Naive B cell (primary cell): Measurements from ENCODE around the gene MYL6. TPM values are rescaled to one million over a fixed set of nuclear protein-coding genes. Genes with fewer than 3 reads are reported as not detected.

Source experiments
- ATAC-seq, 2 donors: fragments of 150-1000 bp; cut with Tn5 transposase; 2 replicates each; pipeline ENCODE4 v1.10.0; 2021; ENCODE audit warnings: low read depth in 2 of 2, mild to moderate bottlenecking in 2 of 2, moderate library complexity in 2 of 2
- DNase-seq: peaks from one replicate; pipeline ENCODE4 v3.0.0; 2022
- H3K27ac Mint-ChIP-seq, 6 donors: one replicate each; pipeline ENCODE4 v1.8.0; 2020 to 2022; ENCODE audit warnings: mild to moderate bottlenecking in 6 of 6, mixed read lengths in 6 of 6, moderate library complexity in 5 of 6, inconsistent platforms in 2 of 6
- H3K27me3 Mint-ChIP-seq, 3 donors: one replicate each; pipeline ENCODE4 v1.8.0; 2021 to 2022; ENCODE audit warnings: mixed read lengths in 3 of 3, mild to moderate bottlenecking in 1 of 3
- H3K36me3 Mint-ChIP-seq, 2 donors: one replicate each; pipeline ENCODE4 v1.8.0; 2020 to 2022; ENCODE audit warnings: mixed read lengths in 2 of 2, inconsistent platforms in 1 of 2, mild to moderate bottlenecking in 1 of 2
- H3K4me1 Mint-ChIP-seq, 3 donors: one replicate each; pipeline ENCODE4 v1.8.0; 2020 to 2022; ENCODE audit warnings: mixed read lengths in 3 of 3, inconsistent platforms in 1 of 3, mild to moderate bottlenecking in 1 of 3, moderate library complexity in 1 of 3
- H3K4me3 Mint-ChIP-seq, 8 donors: one replicate each; pipeline ENCODE4 v1.8.0; 2020 to 2022; ENCODE audit warnings: mild to moderate bottlenecking in 8 of 8, mixed read lengths in 8 of 8, moderate library complexity in 8 of 8, inconsistent platforms in 2 of 8
- H3K9me3 Mint-ChIP-seq, 7 donors: one replicate each; pipeline ENCODE4 v1.8.0; 2020 to 2022; ENCODE audit warnings: mixed read lengths in 7 of 7, mild to moderate bottlenecking in 5 of 7, inconsistent platforms in 2 of 7, moderate library complexity in 1 of 7
- polyA plus RNA-seq, 6 donors: library from polyadenylated mRNA; unstranded; fragments of 300-500 nt; fragmentation: Illumina TruSeq; gene quantifications; one replicate each; pipeline ENCODE4 v1.2.3, GENCODE V29; 2021; ENCODE audit warnings: low read depth in 6 of 6

MYL6 gene
- polyA plus RNA-seq, 6 donors from 2014 or later: 1,680 to 2,679 (median 1,914) TPM

DNA sequence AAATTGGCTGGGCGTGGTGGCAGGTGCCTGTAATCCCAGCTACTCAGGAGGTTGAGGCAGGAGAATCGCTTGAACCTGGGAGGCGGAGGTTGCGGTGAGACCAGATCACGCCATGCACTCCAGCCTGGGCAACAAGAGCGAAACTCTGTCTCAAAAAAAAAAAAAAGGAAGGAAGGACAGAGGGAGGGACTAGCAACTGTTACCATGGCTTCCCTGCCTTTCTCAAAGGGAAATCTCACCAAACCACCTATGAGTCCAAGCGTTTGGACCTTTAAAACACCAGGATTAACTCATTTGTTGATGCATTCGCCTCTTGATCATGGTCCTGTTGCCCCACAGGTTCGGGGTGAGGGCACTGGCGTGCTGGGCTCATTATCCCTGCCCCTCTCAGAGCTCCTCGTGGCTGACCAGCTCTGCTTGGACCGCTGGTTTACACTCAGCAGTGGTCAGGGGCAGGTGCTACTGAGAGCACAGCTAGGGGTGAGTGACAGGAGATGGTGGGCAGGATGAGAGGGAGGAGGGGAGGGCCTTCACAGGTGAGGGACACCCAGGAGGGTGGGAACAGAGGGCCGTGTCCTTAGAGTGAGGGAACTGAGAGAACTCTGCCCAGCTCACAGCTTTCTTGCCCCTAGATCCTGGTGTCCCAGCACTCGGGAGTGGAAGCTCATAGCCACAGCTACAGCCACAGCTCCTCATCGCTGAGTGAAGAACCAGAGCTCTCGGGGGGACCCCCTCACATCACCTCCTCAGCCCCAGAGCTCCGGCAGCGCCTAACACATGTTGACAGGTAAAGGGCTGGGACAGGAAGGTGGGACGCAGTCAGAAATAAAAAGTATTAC is 16.0 kb upstream of the MYL6 start:
- Mint-ChIP-seq H3K4me1 (peaks cover 10 to 23% (median 19%) of the 10 kb centered on the region in 3 donors), H3K4me3 (no peak overlapping the region), H3K27ac (peak overlapping the region in 3 of 6 donors; percentile 39 to 82 (median 57)), H3K36me3 (peaks cover 28 to 33% of the 10 kb centered on the region in 2 donors), H3K27me3 (no peaks in the 10 kb centered on the region), H3K9me3 (no peaks in the 10 kb centered on the region)
- no peak for DNase-seq
- ATAC-seq: no peak

DNA sequence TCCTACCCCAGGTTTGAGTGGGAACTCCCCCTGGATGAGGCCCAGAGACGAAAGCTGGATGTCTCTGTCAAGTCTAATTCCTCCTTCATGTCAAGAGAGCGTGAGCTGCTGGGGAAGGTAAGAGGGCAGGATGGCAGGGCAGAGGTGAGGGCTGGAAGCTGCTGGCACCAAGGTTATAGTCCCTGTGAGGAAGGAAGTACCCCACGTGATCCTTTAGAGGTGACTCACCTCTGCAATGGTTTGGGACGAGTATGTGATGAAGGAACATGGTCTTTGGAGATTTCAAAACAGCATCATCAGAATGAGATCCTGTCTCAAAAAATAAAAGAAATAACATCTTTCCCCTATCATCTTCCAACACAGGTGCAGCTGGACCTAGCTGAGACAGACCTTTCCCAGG is 14.9 kb upstream of the MYL6 start:
- peaks cover 24 to 32% of the 10 kb centered on the region in 2 donors for H3K36me3 Mint-ChIP-seq
- no peak for ATAC-seq

DNA sequence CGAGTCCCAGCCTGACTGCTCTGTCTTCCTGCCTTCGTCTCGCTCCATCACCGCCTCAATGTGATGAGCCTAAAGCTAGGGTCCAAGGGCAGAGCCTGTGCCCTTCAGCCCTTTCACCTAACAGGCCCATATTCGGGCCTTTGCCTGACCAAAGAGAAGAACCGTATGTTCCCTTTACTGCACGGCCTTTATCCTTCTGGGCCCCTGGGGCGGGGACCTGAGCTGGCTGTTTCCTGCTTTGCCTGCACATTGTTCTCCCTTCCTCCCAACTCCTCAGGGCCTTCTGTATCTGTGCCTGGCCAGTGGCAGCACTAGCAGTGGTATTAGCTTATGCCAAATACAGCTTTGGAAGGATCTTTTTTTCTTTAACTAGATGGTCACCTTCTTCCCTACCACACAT is 14.3 kb upstream of the MYL6 start:
- Mint-ChIP-seq H3K9me3 (no peaks in the 10 kb centered on the region), H3K27me3 (no peaks in the 10 kb centered on the region), H3K4me1 (peaks cover 9 to 23% (median 19%) of the 10 kb centered on the region in 3 donors), H3K36me3 (peaks cover 24 to 31% of the 10 kb centered on the region in 2 donors), H3K27ac (peak overlapping the region in 5 of 6 donors; percentile 19 to 88 (median 44)), H3K4me3 (peak overlapping the region in 1 of 8 donors; percentile 6)
- ATAC-seq (no peak), DNase-seq (no peak)

More for the DNA sequence above, 14.9 kb upstream of the MYL6 start:
- H3K27me3 Mint-ChIP-seq: no peaks in the 10 kb centered on the region
- peaks cover 9 to 23% (median 19%) of the 10 kb centered on the region in 3 donors for H3K4me1 Mint-ChIP-seq
- H3K4me3 Mint-ChIP-seq: no peak overlapping the region
- no peak for DNase-seq
- peak overlapping the region in 4 of 6 donors; percentile 39 to 82 (median 70) for H3K27ac Mint-ChIP-seq
- no peaks in the 10 kb centered on the region for H3K9me3 Mint-ChIP-seq

DNA sequence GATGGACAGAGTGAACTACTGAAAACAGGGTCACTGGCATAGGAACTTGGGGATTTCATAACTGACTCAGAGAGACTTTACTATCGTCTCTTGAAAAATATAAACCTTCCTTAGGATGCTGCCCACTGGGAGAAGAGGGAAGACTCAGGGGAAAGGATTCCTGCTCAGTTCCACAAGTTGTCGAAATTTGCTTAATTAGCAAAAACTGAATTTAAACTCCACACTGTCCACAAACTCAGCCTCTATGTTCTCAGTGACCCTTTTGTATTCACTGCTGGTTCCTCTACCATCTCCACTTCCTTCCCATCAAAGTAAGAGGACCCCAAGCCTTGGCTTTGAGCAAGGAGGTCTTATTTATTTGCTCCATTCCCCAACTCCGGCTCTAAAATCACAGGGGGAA is 12.9 kb upstream of the MYL6 start:
- peaks cover 17 to 19% of the 10 kb centered on the region in 2 donors for H3K36me3 Mint-ChIP-seq
- no peak for DNase-seq
- H3K27me3 Mint-ChIP-seq: no peaks in the 10 kb centered on the region
- peaks cover 9 to 23% (median 19%) of the 10 kb centered on the region in 3 donors for H3K4me1 Mint-ChIP-seq
- H3K4me3 Mint-ChIP-seq: no peak overlapping the region
- ATAC-seq: no peak
- H3K27ac Mint-ChIP-seq: peak overlapping the region in 2 of 6 donors; percentile 40 to 56
- no peaks in the 10 kb centered on the region for H3K9me3 Mint-ChIP-seq

DNA sequence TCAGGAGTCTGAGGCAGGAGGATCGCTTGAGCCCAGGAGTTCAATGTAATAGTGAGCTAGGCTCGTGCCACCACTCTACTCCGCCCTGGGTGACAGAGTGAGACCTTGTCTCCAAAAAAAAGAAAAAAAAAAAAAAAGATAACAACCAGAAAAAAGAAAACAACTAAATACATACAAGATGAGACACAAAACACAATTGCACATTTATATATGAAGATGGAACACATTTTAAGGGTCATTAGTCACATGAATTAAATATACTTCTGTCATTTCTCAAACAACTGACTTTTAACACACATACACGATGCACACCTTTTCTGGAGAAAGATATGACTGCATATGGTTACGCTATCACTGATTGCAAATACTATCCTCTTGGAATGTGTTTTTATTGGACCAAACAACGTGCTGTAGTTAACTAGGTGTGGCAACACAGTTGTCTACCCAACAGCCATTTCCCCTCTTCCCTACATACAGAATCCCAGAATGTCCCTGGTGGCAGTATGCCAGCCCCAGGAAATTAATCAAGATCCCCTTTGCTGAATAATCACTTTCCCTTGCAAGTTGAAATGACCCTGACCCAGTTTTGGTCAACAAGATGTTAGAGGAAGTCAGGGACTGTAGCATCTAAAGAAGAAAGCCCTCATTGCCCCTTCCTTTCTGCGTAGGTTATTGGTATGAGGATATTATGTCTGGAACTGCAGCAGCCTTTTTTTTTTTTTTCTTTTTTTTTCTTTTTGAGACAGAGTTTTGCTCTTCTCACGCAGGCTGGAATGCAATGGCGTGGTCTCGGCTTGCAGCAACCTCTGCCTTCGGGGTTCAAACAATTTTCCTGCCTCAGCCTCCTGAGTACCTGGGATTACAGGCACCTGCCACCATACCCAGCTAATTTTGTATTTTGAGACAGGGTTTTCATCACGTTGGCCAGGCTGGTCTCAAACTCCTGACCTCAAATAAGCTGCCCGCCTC is 11.4 kb upstream of the MYL6 start:
- no peak overlapping the region for H3K27ac Mint-ChIP-seq
- ATAC-seq (no peak), DNase-seq (no peak)
- peaks cover 8 to 12% of the 10 kb centered on the region in 2 donors for H3K36me3 Mint-ChIP-seq
- peaks cover 14 to 21% (median 20%) of the 10 kb centered on the region in 3 donors for H3K4me1 Mint-ChIP-seq
- H3K27me3 Mint-ChIP-seq: no peaks in the 10 kb centered on the region
- H3K4me3 Mint-ChIP-seq: no peak overlapping the region
- H3K9me3 Mint-ChIP-seq: no peaks in the 10 kb centered on the region

DNA sequence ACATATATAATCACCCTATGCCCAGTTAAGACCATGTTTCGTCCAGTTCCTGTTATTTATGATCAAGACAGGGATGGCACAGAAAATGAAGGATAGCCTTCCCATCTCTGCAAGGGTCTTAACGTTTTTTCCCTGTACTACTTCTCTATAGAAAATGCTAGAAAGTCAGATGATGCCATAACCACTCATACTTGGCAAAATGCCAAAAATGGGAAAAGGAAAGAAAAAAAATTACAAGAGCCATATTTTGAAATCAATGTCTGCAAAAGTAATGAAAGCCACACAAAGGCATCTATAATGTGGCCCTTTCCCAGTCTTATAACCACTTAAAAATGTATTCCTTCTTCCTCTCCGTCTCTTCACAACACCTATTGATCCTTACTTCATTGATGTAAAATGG is 7.6 kb upstream of the MYL6 start:
- peaks cover 16 to 34% (median 26%) of the 10 kb centered on the region in 3 donors for H3K4me1 Mint-ChIP-seq
- H3K27ac Mint-ChIP-seq: peak overlapping the region in 3 of 6 donors; percentile 61 to 94 (median 73)
- no peaks in the 10 kb centered on the region for H3K36me3 Mint-ChIP-seq
- no peak for ATAC-seq
- H3K9me3 Mint-ChIP-seq: no peaks in the 10 kb centered on the region
- H3K27me3 Mint-ChIP-seq: no peaks in the 10 kb centered on the region
- DNase-seq: no peak
- H3K4me3 Mint-ChIP-seq: peak overlapping the region in 6 of 8 donors; percentile 15 to 97 (median 92)

DNA sequence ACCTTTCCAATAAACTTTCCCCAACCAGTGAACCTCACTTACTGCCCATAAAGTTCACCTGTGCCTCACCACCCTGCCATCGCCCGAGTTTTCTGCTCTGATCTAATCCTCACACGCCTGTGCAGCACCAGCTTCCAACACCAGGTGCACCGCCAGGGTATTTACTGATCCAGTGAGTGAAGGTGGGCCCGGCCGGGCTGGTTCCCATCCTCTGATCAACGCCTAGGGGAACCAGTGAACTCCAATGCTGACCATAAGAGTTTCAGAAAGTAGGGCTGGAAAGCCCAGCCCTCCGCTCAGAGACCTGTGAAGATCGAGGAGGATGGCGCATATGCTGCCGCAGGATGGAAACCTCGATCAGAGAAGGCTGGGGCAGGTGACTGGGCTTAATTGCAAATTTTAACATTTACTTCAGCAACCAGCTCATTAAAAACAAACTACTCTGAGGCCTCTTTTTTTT is 6.5 kb upstream of the MYL6 start:
- Mint-ChIP-seq H3K36me3 (no peaks in the 10 kb centered on the region), H3K9me3 (no peaks in the 10 kb centered on the region)

GRCh38 chr12:56152132-56152755 is 5.9 kb upstream of the MYL6 start, which contains the start of gene MYL6B:
Gene MYL6B (plus strand): TSS chr12:56152587. CDS start chr12:56153919, 1,332 bp downstream.
- Mint-ChIP-seq H3K9me3 (no peaks in the 10 kb centered on the region), H3K4me3 (peak within 1 kb of the TSS; percentile 85 to 97 (median 94)), H3K36me3 (no peaks in the 10 kb centered on the region), H3K27me3 (no peaks in the 10 kb centered on the region), H3K27ac (peak within 1 kb of the TSS; percentile 88 to 97 (median 96)), H3K4me1 (peaks cover 20 to 46% (median 32%) of the 10 kb centered on the region in 3 donors)
- peak; percentile 84 for DNase-seq
- ATAC-seq: peak; percentile 89 to 92

More for the DNA sequence above, 6.5 kb upstream of the MYL6 start:
- Mint-ChIP-seq H3K27ac (peak overlapping the region; percentile 88 to 97 (median 96)), H3K4me3 (peak overlapping the region; percentile 85 to 97 (median 94)), H3K4me1 (peaks cover 18 to 42% (median 28%) of the 10 kb centered on the region in 3 donors), H3K27me3 (no peaks in the 10 kb centered on the region)
- DNase-seq (peak; percentile 35), ATAC-seq (peak; percentile 66 to 74)

- Mint-ChIP-seq H3K36me3 (peaks cover 0 to 2% of the 10 kb centered on the region in 2 donors), H3K27ac (peak overlapping the region in 5 of 6 donors; percentile 53 to 97 (median 95)), H3K27me3 (no peaks in the 10 kb centered on the region), H3K4me3 (peak overlapping the region; percentile 81 to 97 (median 92)), H3K4me1 (peaks cover 26 to 50% (median 37%) of the 10 kb centered on the region in 3 donors), H3K9me3 (no peaks in the 10 kb centered on the region)
- ATAC-seq (no peak), DNase-seq (no peak)
Observed at GRCh38 chr12:56152756-56153677, 5.1 kb upstream of the MYL6 start.

DNA sequence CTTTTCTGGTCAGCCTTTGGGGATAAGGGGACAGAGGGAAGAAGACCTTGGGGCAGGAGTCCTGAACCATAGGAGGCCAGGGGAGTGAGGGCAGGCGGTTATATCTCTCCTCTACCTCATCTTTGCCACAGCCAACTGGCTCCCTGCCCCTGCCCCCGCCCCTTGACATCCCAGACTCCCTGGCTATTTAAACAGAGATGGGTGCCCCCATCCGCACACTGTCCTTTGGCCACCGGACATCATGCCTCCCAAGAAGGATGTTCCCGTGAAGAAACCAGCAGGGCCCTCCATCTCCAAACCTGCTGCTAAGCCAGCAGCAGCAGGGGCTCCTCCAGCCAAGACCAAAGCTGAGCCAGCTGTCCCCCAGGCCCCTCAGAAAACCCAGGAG is 4.5 kb upstream of the MYL6 start:
- ATAC-seq (no peak), DNase-seq (no peak)
- Mint-ChIP-seq H3K4me1 (peaks cover 31 to 55% (median 38%) of the 10 kb centered on the region in 3 donors), H3K27me3 (no peaks in the 10 kb centered on the region), H3K27ac (peak overlapping the region in 1 of 6 donors; percentile 30), H3K36me3 (peaks cover 0 to 8% of the 10 kb centered on the region in 2 donors), H3K9me3 (no peaks in the 10 kb centered on the region), H3K4me3 (peak overlapping the region; percentile 42 to 97 (median 88))

GRCh38 chr12:56154246-56154771 is 3.9 kb upstream of the MYL6 start:
- Mint-ChIP-seq H3K4me3 (peak overlapping the region in 6 of 8 donors; percentile 49 to 98 (median 80)), H3K9me3 (no peaks in the 10 kb centered on the region), H3K27me3 (no peaks in the 10 kb centered on the region), H3K36me3 (peaks cover 0 to 8% of the 10 kb centered on the region in 2 donors), H3K27ac (peak overlapping the region in 1 of 6 donors; percentile 42), H3K4me1 (peaks cover 38 to 62% (median 45%) of the 10 kb centered on the region in 3 donors)
- DNase-seq (no peak), ATAC-seq (no peak)
